Fibroblast of mammary gland (primary cell): Measurements from ENCODE around the gene AOX1.

ENCODE experiments used
- DNase-seq: peaks from one replicate; pipeline ENCODE4 v3.0.0-alpha.2; 2010; ENCODE audit warnings: low read depth
- H3K4me3 ChIP-seq: 2 replicates; pipeline ENCODE4 v1.5.1; 2011; ENCODE audit warnings: low read depth, mild to moderate bottlenecking, low read length, moderate library complexity; ENCODE audit not compliant: control insufficient read depth
- TF ChIP-seq, protein P1 (sequence below): conservative IDR thresholded peaks from 2 replicates; pipeline ENCODE4 v1.5.1; 2011; ENCODE audit warnings: low read depth, low read length, inconsistent platforms; ENCODE audit not compliant: control insufficient read depth, insufficient read depth

The AOX1 gene

DNA sequence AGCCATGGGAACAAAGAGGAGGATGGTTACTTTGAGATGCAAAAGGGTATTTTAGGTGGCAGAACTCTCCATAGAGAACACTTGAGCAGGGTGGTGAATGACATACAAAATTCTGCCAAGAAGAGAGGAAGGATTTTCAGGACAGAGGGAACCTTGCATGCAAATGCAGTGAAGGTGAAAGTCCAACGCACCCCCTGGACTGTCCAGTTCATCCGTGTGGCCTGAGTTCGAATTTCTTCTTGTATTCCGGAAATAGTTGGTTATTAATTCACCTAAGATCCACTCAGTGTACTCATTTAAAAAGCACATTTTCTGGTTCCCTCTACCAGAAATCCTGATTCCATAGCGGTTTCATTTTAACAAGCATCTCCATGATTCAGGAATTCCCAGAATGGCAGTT lies 5.5 kb downstream of the AOX1 start:
- TF ChIP-seq, protein P1, sequence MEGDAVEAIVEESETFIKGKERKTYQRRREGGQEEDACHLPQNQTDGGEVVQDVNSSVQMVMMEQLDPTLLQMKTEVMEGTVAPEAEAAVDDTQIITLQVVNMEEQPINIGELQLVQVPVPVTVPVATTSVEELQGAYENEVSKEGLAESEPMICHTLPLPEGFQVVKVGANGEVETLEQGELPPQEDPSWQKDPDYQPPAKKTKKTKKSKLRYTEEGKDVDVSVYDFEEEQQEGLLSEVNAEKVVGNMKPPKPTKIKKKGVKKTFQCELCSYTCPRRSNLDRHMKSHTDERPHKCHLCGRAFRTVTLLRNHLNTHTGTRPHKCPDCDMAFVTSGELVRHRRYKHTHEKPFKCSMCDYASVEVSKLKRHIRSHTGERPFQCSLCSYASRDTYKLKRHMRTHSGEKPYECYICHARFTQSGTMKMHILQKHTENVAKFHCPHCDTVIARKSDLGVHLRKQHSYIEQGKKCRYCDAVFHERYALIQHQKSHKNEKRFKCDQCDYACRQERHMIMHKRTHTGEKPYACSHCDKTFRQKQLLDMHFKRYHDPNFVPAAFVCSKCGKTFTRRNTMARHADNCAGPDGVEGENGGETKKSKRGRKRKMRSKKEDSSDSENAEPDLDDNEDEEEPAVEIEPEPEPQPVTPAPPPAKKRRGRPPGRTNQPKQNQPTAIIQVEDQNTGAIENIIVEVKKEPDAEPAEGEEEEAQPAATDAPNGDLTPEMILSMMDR: no peak
- no peak for DNase-seq
- no peak overlapping the region for H3K4me3 ChIP-seq

- H3K4me3 ChIP-seq: no peak overlapping the region
- peak; percentile 42 for DNase-seq
- TF ChIP-seq, protein P1: no peak
Measured at GRCh38 chr2:200592406-200593075, 6.7 kb downstream of the AOX1 start.

- no peak for DNase-seq
- TF ChIP-seq, protein P1: no peak
- H3K4me3 ChIP-seq: no peak overlapping the region
Measured at GRCh38 chr2:200593905-200594304, 8.1 kb downstream of the AOX1 start.

- H3K4me3 ChIP-seq: no peak overlapping the region
- DNase-seq: no peak
- TF ChIP-seq, protein P1: no peak
Measured at GRCh38 chr2:200595913-200596312, 10.1 kb downstream of the AOX1 start.

- no peak for DNase-seq
- H3K4me3 ChIP-seq: no peak overlapping the region
- TF ChIP-seq, protein P1: no peak
Measured at GRCh38 chr2:200596774-200597570, 11.2 kb downstream of the AOX1 start.

- DNase-seq: no peak
- TF ChIP-seq, protein P1: no peak
- H3K4me3 ChIP-seq: no peak overlapping the region
Measured at GRCh38 chr2:200599206-200599605, 13.4 kb downstream of the AOX1 start.
